HG03064 (cell line): Measurements from ENCODE around the gene GNMT.

Experiments used
- ATAC-seq: cut with Tn5 transposase; IDR thresholded peaks from one replicate; pipeline ENCODE4 v1.9.1; 2021; ENCODE audit warnings: low read depth; ENCODE audit not compliant: unreplicated experiment

GNMT gene

DNA sequence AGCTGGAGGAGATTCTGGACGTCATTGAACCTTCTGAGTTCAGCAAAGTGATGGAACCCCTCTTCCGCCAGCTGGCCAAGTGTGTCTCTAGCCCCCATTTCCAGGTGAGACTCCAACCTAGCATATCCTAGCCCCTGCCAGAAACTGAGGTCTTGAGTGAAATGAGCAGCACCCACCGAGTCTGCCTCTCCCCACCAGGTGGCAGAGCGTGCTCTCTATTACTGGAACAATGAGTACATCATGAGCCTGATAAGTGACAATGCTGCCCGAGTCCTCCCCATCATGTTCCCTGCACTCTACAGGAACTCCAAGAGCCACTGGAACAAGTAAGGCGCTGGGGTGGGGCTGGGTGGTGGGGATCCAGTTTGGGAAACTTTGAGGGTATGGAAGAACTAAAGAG, 48.6 kb downstream of the GNMT start:
- no peak for ATAC-seq

DNA sequence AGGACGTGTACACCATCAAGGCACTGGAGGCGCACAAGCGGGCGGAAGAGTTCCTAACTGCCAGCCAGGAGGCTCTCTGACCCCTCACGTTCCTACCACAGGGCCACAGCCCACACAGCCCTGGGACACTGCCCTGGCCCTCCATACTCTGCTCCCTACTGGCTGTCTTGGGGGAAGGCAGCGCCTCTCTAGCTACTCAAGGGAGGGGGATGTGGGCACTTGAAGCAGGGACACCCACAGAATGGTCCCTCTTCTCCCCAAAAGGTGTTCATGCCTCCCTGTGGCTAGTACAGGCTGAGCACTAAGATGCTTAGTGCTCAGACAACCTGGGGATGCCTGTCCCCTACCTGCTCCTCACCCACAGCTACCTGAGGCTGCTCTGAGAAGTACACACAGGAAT, 50.7 kb downstream of the GNMT start:
- ATAC-seq = no peak

DNA sequence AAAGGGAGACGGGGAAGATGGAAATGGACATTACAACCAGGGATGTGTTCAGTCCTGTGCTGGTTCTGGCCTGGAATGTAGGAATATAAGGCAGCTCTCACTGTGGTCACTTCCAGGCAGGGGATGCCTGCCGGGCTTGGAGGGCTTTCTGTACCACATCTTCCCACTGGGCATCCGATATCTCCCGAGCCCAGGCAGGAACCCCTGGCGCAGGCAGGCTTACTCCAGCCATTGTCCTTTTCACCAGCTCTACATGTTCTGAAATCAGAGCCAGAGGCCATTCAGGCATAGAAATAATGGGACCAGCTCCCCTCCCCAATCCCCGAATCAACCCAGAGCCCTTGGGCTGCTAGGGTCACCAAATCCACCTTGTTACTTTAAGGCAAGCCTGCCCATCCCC, 51.8 kb downstream of the GNMT start:
- no peak for ATAC-seq

- ATAC-seq = no peak
Observed at GRCh38 chr6:43013097-43013842, 52.7 kb downstream of the GNMT start.
